GM19324 (cell line): ENCODE data around the gene NELFA.

ENCODE experiments used
- ATAC-seq: cut with Tn5 transposase; IDR thresholded peaks from one replicate; pipeline ENCODE4 v1.9.1; 2021; ENCODE audit warnings: mild to moderate bottlenecking, moderate library complexity; ENCODE audit not compliant: unreplicated experiment, low FRiP score

Gene NELFA

GRCh38 chr4:1984406-1985191 lies 24.2 kb downstream of the NELFA start:
- no peak for ATAC-seq

GRCh38 chr4:1983846-1984405 lies 24.8 kb downstream of the NELFA start:
- no peak for ATAC-seq

GRCh38 chr4:1983053-1983845 lies 25.5 kb downstream of the NELFA start:
- no peak for ATAC-seq

- no peak for ATAC-seq
Measured at GRCh38 chr4:1982124-1983052, 26.4 kb downstream of the NELFA start.

GRCh38 chr4:1981251-1982058 lies 27.3 kb downstream of the NELFA start:
- ATAC-seq = no peak

- ATAC-seq = no peak
Measured at GRCh38 chr4:1980561-1981041, 28.2 kb downstream of the NELFA start.

- ATAC-seq = no peak
Measured at GRCh38 chr4:1979477-1980196, 29.1 kb downstream of the NELFA start.

GRCh38 chr4:1978741-1979476 lies 29.9 kb downstream of the NELFA start:
- ATAC-seq = no peak

GRCh38 chr4:1978226-1978625 lies 30.5 kb downstream of the NELFA start:
- no peak for ATAC-seq

GRCh38 chr4:1976416-1977352 lies 32.1 kb downstream of the NELFA start:
- ATAC-seq = no peak

GRCh38 chr4:1975880-1976279 lies 32.9 kb downstream of the NELFA start:
- ATAC-seq = no peak

GRCh38 chr4:1975391-1975801 lies 33.4 kb downstream of the NELFA start:
- no peak for ATAC-seq

GRCh38 chr4:1974840-1975239 lies 33.9 kb downstream of the NELFA start:
- no peak for ATAC-seq

GRCh38 chr4:1973661-1974060 lies 35.1 kb downstream of the NELFA start:
- ATAC-seq = no peak

- ATAC-seq = no peak
Measured at GRCh38 chr4:1973218-1973617, 35.6 kb downstream of the NELFA start.

GRCh38 chr4:1972414-1972813 lies 36.4 kb downstream of the NELFA start:
- no peak for ATAC-seq
